ENCODE results near the gene SMYD5.

Gene SMYD5

GRCh38 chr2:73243884-73244570 lies 30.0 kb downstream of the SMYD5 start:
- no peak for TF ChIP-seq CTCF (IDR thresholded peaks at IDR 0.05; ENCODE audit: insufficient read depth, low read depth, low read length, missing control alignments)
- no peak for DNase-seq (ENCODE audit: low read depth)
- H3K4me3 ChIP-seq (ENCODE audit: low read depth, low read length): no peak overlapping the region

- no peak for DNase-seq (ENCODE audit: low read depth)
- no peak for TF ChIP-seq CTCF (IDR thresholded peaks at IDR 0.05; ENCODE audit: insufficient read depth, low read depth, low read length, missing control alignments)
- no peak overlapping the region for H3K4me3 ChIP-seq (ENCODE audit: low read depth, low read length)
Measured at GRCh38 chr2:73244580-73244979, 30.5 kb downstream of the SMYD5 start.

- no peak overlapping the region for H3K4me3 ChIP-seq (ENCODE audit: low read depth, low read length)
- TF ChIP-seq CTCF (IDR thresholded peaks at IDR 0.05; ENCODE audit: insufficient read depth, low read depth, low read length, missing control alignments): no peak
- DNase-seq (ENCODE audit: low read depth): no peak
Measured at GRCh38 chr2:73246850-73247249, 32.8 kb downstream of the SMYD5 start.

- no peak for DNase-seq (ENCODE audit: low read depth)
Measured at GRCh38 chr2:73249636-73250035, 35.6 kb downstream of the SMYD5 start.

GRCh38 chr2:73250872-73251846 lies 37.1 kb downstream of the SMYD5 start:
- DNase-seq (ENCODE audit: low read depth): no peak
- TF ChIP-seq CTCF (IDR thresholded peaks at IDR 0.05; ENCODE audit: insufficient read depth, low read depth, low read length, missing control alignments): no peak
- no peak overlapping the region for H3K4me3 ChIP-seq (ENCODE audit: low read depth, low read length)

More at GRCh38 chr2:73249636-73250035, 35.6 kb downstream of the SMYD5 start:
- no peak overlapping the region for H3K4me3 ChIP-seq (ENCODE audit: low read depth, low read length)
- no peak for TF ChIP-seq CTCF (IDR thresholded peaks at IDR 0.05; ENCODE audit: insufficient read depth, low read depth, low read length, missing control alignments)

- no peak overlapping the region for H3K4me3 ChIP-seq (ENCODE audit: low read depth, low read length)
- TF ChIP-seq CTCF (IDR thresholded peaks at IDR 0.05; ENCODE audit: insufficient read depth, low read depth, low read length, missing control alignments): no peak
- no peak for DNase-seq (ENCODE audit: low read depth)
Measured at GRCh38 chr2:73252238-73253027, 38.4 kb downstream of the SMYD5 start.

All from GM12865 (cell line).